Measurements from ENCODE around the gene TMEM266.

The TMEM266 gene

DNA sequence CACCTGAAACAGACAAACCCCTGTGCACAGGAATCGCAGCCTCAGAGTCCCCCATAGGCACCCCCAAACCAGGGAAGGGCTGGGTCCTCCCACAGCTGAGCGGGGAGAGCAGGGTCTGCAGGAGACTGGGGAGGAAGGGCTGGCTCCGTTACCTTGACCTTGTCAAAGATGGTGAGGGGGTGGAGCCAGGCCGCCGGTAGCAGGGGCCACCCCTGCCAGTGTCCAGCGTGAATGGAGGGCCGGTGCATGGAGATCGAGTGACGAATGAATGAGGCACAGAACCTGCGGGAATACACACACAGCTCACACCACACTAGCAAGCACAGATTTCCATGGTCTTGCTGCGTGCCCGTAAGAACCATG lies 102.2 kb downstream of the TMEM266 start:
- DNase-seq (ENCODE audit: low read depth in 2 of 2) = no peak

DNA sequence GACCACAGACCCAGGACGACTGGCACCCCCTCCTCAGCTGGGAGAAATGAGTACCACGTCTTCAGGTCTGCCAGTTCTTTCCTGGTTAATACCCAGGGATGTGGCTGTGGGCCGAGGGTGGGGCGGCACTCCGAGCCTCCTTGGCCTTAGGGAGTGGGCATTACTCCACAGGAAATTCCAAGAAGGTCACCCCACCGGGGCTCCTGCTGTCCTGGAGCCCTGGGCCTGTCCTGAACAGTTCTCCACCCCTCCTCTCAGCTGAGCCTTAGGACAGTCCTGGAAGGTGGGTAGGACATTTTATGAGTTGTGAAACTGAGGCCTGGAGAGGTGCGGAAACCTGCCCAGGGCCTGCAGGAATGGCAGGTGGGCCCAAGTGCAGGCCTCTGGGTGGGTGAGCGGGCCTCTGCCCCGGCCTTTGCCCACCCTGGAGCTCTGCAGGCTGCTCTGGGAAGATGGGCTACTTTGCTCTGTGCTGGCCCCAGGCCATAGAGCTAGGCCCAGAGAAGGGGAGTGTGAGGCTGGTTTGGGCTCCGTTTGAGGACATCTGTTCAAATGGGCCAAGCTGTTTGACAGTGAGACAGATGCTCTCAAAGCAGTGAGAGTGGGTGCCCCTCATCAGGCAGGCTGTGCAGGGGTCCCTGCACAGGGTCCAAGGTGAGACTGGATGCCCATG lies 103.1 kb downstream of the TMEM266 start:
- DNase-seq (ENCODE audit: low read depth in 2 of 2) = no peak

DNA sequence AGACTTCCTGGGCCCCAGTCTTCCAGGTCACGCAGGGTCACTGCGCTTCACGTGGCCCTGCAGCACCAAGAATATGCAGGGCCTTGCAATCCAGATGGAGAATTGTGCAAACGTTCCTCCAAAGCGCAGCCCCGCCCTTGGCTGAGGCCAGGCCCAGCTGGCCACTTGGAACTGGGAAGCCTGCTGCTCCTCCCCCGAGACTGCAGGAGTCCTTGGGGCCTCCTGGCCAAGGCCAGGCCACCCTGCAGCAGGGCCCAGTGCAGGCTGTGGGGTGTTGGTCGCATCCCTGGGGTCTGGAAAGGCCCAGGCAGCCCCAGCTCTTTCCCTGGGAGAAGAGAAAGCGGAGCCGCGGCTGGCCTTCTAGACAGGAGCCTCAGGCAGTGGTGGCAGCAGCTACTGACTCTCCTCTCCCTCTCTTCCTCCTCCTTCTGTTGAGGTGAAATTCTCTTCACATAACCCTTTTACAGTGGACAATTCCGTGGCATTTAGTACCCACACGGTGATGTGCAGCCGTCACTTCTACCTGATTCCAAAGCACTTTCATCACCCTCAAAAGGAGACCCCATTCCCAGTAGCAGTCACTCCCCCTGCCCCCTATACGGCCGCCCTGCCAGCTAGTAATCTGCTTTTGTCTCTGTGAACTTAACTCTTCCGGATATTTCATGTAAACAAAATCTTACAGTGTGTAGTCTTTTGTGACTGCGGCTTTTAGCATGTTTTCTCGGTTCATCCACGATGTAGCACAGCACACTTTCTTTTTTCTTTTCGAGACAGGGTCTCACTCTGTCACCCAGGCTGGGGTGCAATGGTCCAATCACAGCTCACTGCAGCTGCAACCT lies 103.9 kb downstream of the TMEM266 start:
- no peak for DNase-seq (ENCODE audit: low read depth in 2 of 2)

DNA sequence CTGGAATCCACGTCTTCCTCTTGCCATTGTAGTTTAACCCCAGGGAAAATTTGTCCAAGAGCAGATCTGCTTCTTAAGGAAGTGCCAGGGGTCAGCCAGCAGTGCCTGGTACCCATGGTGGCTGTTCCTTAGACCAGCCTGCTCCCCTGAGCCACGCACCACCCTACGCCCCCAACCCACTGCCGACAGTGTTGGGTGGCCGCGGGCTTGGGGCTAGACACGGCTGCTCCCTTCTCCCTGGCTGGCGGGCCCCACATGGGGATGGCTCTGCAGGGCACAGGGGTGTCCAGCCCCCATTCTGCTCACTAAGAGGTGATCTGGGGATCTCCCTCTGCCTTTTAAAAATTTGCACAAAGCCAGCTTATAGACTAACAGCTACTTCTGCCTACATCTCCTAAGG lies 104.8 kb downstream of the TMEM266 start:
- no peak for DNase-seq (ENCODE audit: low read depth in 2 of 2)

DNA sequence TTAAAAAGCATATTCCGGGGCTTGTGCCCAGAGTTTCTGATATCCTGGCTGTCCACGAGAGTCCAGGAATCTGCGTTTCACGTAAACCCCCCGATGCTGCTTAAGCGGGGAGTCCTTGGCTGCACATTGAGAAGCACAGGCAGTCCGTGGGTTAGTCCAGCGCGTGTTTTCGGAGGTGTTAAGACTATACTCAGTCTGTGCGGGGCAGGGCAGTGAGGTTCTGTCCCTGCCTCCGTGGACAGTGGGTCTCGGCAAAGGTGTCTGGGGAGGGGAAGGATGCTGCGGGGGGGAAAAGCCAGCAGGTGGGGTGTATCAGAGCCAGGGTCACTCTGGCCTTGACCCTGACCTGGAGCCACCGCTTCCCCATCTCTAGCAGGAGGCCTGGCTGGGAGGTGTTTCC lies 106.2 kb downstream of the TMEM266 start:
- no peak for DNase-seq (ENCODE audit: low read depth in 2 of 2)

DNA sequence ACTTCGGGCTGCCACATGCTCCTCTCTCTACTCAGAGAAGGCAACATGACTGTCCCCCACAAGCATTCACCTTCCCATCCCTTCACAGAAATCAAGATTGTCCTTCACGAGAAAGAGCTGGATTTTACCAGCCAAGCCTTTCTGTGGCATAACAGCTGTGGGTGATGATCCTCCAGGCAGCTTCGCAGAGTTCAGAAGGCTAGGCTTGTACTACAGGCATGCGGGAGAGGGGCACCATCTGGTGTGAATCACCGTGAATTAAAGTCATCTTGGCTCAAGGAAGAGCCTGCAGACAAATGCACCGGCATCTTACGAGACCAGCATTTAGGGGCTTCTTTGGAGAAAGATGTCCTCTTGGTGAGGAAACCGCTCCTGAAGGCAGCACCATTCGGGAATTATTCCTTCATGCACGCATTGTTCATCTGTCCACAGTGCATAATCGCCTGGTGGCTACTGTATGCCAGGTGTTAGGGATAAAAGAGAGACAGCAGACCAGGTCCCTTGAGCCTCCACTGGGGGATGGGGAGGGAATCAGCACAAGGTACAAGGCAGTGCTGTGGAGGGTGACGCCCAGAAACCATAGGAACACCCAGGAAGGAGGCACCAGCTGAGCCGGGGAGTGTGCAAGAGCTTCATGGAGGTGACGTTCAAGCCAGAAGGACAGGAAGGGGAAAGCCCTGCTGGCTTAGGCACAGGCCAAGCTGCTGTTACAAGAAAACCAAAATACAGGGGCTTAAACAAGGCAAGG lies 108.6 kb downstream of the TMEM266 start:
- peak in 1 of 2 experiments; percentile 16 for DNase-seq (ENCODE audit: low read depth in 2 of 2)

DNA sequence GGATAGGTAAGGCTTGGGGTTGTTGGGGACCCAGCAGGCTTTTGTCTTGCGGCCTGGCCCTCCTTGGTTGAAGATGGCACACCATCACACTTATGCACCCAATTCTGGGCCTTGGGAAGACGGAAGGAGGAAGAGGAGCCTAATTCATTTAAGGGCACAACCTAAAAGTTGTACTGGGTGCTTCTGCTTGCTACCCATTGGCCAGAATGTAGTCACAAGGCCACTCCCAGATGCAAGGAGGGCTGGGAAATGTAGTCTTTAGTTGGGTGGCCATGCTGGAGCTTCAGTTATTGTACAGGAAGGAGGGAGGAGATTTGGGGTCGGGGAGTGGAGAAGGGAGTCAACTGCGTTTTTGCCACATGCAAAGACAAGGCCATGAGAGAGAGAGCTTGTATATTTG lies 109.2 kb downstream of the TMEM266 start:
- no peak for DNase-seq (ENCODE audit: low read depth in 2 of 2)

DNA sequence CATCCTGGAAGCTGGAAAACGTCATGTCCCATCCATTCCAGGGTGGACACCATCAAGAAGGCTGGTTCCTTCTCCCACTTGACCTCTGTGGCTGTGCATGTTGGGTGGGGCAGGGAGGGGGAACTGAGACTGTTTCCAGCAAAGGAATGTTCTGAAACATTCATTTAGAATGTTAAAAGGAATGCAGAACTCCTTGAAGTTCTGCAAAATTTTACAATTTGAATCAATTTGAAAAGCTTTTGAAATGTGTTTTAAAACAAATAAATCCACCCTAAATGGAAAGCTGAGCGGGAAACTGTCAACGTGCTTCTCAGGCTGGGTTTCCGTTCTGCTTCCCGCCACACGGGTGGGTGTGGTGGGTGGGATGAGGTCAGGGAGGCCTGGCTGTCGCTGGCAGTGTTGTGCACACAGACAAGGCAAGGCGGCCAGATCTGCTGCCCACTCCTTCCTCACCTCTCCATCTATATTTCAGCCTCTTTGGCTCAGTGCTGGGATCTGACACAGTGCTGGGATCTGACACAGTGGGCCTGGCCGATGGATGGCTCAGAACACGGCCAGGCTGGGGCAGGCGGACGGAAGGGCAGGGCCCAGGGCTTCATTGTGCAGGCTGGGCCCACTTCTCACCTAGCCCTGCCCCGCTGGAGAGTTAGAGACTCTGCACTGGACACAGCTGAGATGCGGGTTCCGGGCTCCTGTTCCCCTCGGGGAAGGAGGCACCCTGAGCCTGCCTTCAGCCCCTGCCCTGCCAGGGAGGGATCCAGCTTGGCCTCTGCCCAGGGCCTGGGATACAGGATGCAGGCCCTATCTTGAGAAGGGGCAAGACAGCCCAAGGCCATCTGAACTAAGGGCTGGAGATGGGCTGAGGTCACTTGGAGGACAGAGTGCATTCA lies 110.4 kb downstream of the TMEM266 start:
- DNase-seq (ENCODE audit: low read depth in 2 of 2) = no peak

DNA sequence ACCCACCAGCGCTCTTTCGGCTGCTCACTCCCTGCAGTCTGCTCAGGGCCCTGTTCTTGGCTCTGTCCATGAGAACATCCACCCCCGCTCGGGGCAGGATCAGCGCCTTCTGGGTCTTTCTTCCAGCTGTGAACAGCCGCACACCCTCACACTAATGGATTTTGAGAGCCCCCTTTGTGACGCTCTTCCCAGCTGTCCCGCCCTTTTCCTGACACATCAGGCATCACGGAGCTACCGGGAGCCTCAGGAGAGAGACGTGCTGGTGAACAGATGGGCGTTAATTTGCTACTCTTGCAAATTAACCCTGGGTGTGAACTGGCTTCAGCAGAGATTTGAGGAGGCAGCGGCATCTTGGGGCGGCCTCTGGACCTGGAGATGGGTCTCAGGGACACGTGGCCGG lies 113.0 kb downstream of the TMEM266 start:
- DNase-seq (ENCODE audit: low read depth in 2 of 2) = no peak

DNA sequence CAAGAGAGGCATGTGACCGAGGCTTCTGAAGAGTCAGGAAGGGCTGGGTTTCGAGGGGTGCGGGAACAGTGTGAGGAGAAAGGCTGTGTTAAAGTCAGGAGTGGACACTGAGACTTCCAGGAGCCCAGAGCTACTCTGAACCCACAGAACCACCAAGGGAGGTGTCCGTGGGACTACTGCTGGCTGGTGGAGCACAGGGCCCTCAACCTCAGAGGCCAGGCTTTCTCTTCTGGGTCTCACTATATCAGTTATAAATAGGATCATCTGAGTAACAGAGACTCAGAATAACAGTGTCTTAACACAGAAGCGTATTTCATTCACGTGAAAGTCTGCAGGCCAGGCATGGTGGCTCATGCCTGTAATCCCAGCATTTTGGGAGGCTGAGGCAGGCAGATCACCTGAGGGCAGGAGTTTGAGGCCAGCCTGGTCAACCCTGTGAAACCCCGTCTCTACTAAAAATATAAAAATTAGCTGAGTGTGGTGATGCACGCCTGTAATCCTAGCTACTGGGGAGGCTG lies 113.6 kb downstream of the TMEM266 start:
- DNase-seq (ENCODE audit: low read depth in 2 of 2) = no peak

DNA sequence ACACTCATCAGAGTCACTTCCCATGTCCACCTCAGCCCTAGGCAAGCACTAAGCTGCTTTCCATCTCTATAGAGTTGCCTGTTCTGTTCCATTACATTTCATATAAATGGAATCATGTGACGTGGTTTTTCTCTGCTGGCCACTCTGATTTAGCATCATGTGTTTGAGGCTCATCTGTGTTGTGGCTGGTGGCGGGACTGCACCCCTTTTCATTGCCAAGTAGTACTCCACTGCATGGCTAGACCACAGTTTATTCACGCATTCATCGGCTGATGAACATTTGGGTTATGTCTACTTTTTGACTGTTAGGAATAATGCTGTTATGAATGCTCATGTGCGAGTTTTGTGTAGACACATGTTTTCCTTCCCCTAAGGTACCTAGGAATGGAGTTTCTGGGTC lies 114.9 kb downstream of the TMEM266 start:
- DNase-seq (ENCODE audit: low read depth in 2 of 2) = no peak

DNA sequence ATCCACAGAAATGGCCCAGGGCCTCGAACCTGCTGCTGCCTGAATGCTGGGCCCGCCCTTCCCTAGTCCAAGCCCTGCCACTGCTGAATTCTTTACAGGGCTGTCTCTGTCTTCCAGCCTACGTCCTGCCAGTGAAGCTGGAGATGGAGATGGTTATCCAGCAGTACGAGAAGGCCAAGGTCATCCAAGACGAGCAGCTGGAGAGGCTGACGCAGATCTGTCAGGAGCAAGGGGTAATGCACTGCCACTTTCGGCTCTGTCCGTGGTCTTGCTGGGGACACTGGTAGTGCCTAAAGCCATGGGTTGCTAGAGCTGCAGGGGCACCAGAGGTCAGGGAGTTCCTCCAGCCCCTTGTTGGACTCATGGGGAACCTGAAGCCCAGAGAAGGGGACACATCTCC lies 115.7 kb downstream of the TMEM266 start:
- no peak for DNase-seq (ENCODE audit: low read depth in 2 of 2)

DNA sequence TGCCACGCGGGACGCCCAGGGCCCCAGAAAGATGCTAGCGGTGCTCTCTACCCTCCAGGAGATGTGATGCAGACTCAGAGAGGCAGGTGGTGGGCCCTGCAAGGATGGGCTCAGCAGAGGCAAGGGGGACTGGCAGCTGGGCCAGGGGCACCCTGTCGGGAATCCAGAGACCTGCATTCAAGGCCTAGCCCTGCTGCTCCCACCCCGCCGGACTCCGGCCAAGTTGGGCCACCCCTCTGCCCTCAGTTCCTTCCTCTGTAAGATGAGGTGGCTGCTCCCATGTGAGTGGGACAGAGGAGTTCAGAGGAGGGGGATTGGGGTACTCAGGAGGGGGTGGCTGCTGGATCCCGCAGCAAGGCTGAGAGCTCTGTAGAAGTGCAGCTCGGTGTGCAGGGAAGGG lies 116.3 kb downstream of the TMEM266 start:
- no peak for DNase-seq (ENCODE audit: low read depth in 2 of 2)

DNA sequence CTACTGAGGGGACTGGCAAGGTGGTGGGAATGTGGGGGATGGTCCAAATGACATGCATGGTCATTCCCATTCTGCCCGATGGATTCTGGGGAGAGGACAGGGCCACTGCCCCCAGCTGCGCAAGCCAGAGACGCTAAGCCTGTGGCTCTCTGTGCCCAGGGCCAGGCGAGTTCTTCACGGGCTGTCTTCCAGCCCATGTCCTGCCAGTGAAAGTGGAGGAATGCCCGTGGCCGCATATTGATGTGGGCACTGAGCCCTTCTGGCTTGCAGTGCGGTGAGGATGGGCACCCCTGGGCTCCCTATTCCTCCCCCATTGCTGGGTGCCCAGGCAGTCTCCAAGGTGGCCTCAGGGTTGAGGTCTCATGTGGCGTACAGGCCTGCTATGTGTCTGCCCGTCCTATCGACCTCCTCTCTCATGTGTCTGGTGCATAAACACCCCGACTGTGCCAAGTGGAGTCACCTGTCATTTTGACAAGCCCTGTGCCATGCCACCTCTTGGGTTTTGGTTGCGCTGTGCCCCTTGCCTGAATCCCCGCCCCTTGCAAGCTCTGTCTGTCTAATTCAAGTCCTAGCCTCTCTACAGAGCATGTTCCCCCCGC lies 116.8 kb downstream of the TMEM266 start:
- no peak for DNase-seq (ENCODE audit: low read depth in 2 of 2)

DNA sequence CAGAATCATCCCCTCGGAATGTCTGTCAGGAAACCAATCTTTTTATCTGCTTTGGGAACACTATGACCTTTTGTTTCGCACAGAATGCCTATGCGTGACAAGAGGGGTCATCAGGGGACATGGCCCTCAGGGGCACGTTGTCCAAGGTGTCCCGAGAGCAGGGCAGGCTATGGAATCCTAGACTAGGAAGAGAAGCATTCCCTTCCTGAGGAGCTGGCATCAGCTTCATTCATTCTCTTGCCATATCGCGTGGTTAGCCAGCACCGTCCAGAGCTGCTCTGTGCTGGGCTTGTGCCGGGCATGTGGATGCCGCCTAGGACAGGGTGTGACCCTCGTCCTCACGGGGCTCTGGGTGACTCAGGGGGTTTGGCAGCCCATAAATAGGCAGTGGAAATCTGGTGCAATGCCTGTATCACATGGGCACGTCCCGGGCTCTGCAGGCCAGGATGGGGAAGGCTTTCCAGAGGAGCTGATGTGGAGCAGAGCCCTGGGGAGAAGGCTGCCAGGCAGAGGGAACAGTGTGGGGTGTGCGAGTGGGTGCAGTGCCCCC lies 117.8 kb downstream of the TMEM266 start:
- DNase-seq (ENCODE audit: low read depth in 2 of 2) = no peak

DNA sequence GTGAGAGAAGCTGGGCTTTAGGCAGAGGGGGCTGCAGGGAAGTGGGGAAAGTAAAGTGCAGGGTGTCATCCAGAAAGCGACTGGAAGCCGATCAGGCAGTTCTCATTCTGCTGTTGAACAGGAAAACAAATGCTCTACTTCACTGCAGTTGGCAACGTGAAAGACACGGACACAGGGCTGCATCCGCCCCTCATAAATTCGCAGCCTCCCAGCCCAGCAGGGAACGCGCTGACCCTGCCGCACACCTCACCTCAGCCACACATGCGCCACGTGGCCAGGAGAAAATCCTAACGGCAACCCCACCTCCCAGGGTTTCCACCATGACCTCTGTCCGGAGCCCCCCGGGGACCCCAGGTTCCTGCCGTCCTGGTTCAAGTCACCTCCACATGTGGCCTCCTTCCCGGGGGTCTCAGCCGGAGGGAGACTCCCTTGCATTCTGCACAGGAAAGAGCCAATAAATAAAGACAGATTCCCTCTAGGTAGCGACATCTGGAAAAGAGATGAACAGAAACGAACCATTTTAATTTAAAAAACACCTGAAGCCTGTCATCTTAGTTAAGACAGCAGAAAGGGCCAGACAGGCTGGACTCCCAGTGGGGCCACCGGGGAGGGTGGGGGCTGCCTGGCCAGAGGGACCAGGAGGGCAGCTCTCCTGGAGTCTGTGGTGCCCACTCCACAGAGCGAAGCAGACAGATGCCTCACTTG lies 118.7 kb downstream of the TMEM266 start:
- DNase-seq (ENCODE audit: low read depth in 2 of 2) = no peak

DNA sequence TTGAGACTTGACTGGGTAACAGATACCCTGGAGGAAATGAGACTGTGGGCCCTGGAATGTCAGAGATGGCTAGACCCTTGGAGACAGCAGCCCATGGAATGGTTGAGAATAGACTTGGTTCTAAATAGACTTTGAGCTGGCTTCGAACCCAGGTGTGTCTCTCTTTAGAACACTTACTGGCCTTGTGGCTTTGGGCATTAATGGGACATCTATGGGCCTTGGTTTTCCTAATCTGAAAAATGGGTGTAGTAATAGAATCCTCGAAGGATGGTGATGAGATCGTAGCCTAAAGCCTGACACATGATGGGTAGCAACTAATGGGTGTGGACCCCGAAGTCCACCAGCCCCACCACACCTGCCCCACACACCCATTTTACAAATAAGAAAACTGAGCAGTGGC lies 119.2 kb downstream of the TMEM266 start:
- DNase-seq (ENCODE audit: low read depth in 2 of 2) = no peak

DNA sequence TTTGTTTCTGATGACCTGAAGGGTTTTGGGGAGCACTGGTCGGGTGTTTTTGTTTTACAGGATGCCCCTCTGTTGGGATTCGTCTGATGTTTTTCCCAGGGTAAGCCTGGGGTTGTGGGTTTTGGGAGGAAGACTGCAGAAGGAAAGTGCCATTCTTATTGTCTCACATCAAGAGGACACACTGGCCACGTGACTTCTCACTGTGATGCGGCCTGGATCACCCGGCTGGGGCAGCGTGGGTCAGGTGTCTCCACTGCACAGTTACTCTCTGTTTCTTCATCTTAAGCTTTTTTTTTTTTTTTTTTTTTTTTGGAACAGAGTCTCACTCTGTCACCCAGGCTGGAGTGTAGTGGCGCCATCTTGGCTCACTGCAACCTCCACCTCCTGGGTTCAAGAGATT lies 120.5 kb downstream of the TMEM266 start:
- no peak for DNase-seq (ENCODE audit: low read depth in 2 of 2)

DNA sequence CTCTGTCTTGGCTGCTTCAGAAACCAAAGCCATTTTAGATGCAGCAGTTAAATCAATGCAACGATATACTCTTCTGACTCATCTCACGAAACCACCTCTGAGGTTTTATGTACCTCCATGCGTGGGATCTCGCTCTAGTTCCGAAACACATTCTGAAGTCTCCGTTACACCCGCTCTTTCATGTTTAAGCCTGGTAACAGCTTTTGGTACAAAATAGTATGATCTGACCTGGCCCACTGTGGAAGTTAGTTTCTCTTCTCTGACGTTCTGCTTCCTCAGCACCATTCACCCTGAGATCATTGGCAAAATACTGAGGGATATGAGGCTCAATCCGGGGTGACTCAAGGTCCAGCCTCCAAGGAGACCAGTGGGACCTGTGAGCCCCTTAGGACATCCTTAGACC lies 121.9 kb downstream of the TMEM266 start:
- no peak for DNase-seq (ENCODE audit: low read depth in 2 of 2)

Data from fibroblast of skin of left quadriceps (primary cell).